CD4-positive, CD25-positive, alpha-beta regulatory T cell (primary cell): ENCODE data around the gene MIEF1. TPM values are rescaled to one million over a fixed set of nuclear protein-coding genes. Genes with fewer than 3 reads are reported as not detected.

ENCODE experiments used
- ATAC-seq, 2 donors: fragments of 150-1000 bp; cut with Tn5 transposase; one replicate each; pipeline ENCODE4 v1.10.0; 2021; ENCODE audit warnings: low read depth in 2 of 2, moderate number of reproducible peaks in 2 of 2, moderate library complexity in 1 of 2
- DNase-seq, 3 donors: peaks; one replicate each; pipeline versions ENCODE4 v3.0.0 to v3.0.0-alpha.2; 2012 to 2022; ENCODE audit warnings: mixed read lengths in 1 of 3
- H3K27ac ChIP-seq: one replicate; pipeline ENCODE4 v1.7.0; 2013; ENCODE audit warnings: mild to moderate bottlenecking, low read length; ENCODE audit not compliant: insufficient read depth, poor library complexity, severe bottlenecking
- H3K27me3 ChIP-seq: one replicate; pipeline ENCODE4 v1.7.0; 2013; ENCODE audit warnings: low read length; ENCODE audit not compliant: control insufficient read depth, insufficient read depth
- H3K36me3 ChIP-seq: one replicate; pipeline ENCODE4 v1.7.0; 2013; ENCODE audit warnings: mild to moderate bottlenecking, low read length, moderate library complexity; ENCODE audit not compliant: control insufficient read depth, insufficient read depth
- H3K4me1 ChIP-seq: 2 replicates; pipeline ENCODE4 v1.7.0; 2013; ENCODE audit warnings: mild to moderate bottlenecking, low read length; ENCODE audit not compliant: insufficient read depth, control insufficient read depth, poor library complexity, severe bottlenecking
- H3K4me3 ChIP-seq: one replicate; pipeline ENCODE4 v1.7.0; 2013; ENCODE audit warnings: low read depth, mild to moderate bottlenecking, low read length, moderate library complexity
- H3K9me3 ChIP-seq, 2 experiments: 1 replicate in 1 of 2; 2 replicates in 1 of 2; pipeline ENCODE4 v1.7.0; 2013; ENCODE audit warnings: low read length in 2 of 2, mild to moderate bottlenecking in 1 of 2, moderate library complexity in 1 of 2; ENCODE audit not compliant: control insufficient read depth in 2 of 2
- H3K27ac Mint-ChIP-seq, 3 donors: one replicate each; pipeline ENCODE4 v1.8.0; 2020 to 2022; ENCODE audit warnings: mild to moderate bottlenecking in 3 of 3, mixed read lengths in 3 of 3, moderate library complexity in 2 of 3
- H3K27me3 Mint-ChIP-seq: one replicate; pipeline ENCODE4 v1.8.0; 2022; ENCODE audit warnings: mild to moderate bottlenecking, mixed read lengths
- H3K36me3 Mint-ChIP-seq: one replicate; pipeline ENCODE4 v1.8.0; 2020; ENCODE audit warnings: mixed read lengths
- H3K4me1 Mint-ChIP-seq, 4 donors: one replicate each; pipeline ENCODE4 v1.8.0; 2020 to 2022; ENCODE audit warnings: mixed read lengths in 4 of 4, mild to moderate bottlenecking in 1 of 4
- H3K4me3 Mint-ChIP-seq, 4 donors: one replicate each; pipeline ENCODE4 v1.8.0; 2020 to 2022; ENCODE audit warnings: mild to moderate bottlenecking in 4 of 4, mixed read lengths in 4 of 4, moderate library complexity in 3 of 4
- H3K9me3 Mint-ChIP-seq, 7 donors: one replicate each; pipeline ENCODE4 v1.8.0; 2020 to 2022; ENCODE audit warnings: mixed read lengths in 7 of 7, mild to moderate bottlenecking in 3 of 7, moderate library complexity in 2 of 7
- polyA plus RNA-seq, 4 donors: library from polyadenylated mRNA; unstranded; fragments of 300-500 nt; fragmentation: Illumina TruSeq; gene quantifications; one replicate each; pipeline ENCODE4 v1.2.3, GENCODE V29; 2021
- total RNA-seq: library from RNA; stranded (reverse); gene quantifications from one replicate; pipeline ENCODE4 v1.2.3, GENCODE V29; 2022

The MIEF1 gene
- total RNA-seq: 16.0 TPM
- 10 to 100 TPM; 24.0 to 39.8 (median 29.8) TPM for polyA plus RNA-seq

- peaks cover 32% of the 10 kb centered on the region for H3K36me3 ChIP-seq
- Mint-ChIP-seq H3K36me3 (peaks cover 22% of the 10 kb centered on the region), H3K4me3 (peak within 1 kb of the TSS; percentile 88 to 99 (median 96)), H3K27me3 (no peaks in the 10 kb centered on the region), H3K4me1 (peaks cover 0 to 46% (median 31%) of the 10 kb centered on the region in 4 donors), H3K9me3 (peaks cover 0 to 2% (median 0%) of the 10 kb centered on the region in 7 donors), H3K27ac (peak within 1 kb of the TSS; percentile 91 to 99 (median 96))
- ATAC-seq: peak; percentile 95 to 96
- H3K27me3 ChIP-seq: no peaks in the 10 kb centered on the region
- DNase-seq: peak; percentile 78 to 96 (median 84)
- H3K27ac ChIP-seq: peak within 1 kb of the TSS; percentile 71
- H3K4me1 ChIP-seq: peaks cover 35% of the 10 kb centered on the region
- peak within 1 kb of the TSS; percentile 90 for H3K4me3 ChIP-seq
- no peaks in the 10 kb centered on the region for H3K9me3 ChIP-seq
These were observed at the start of gene MIEF1 for GRCh38 chr22:39502109-39502788. Gene MIEF1, plus strand, starts transcription at chr22:39502290. Its CDS starts 9,005 bp downstream, at chr22:39511295.

GRCh38 chr22:39452740-39453040, 49.4 kb upstream of the MIEF1 start:
- H3K36me3 Mint-ChIP-seq: no peaks in the 10 kb centered on the region
- peaks cover 0 to 13% (median 5%) of the 10 kb centered on the region in 4 donors for H3K4me1 Mint-ChIP-seq
- DNase-seq: no peak
- Histone ChIP-seq H3K27me3 (no peaks in the 10 kb centered on the region), H3K4me1 (no peaks in the 10 kb centered on the region), H3K36me3 (no peaks in the 10 kb centered on the region), H3K27ac (no peak overlapping the region), H3K9me3 (no peaks in the 10 kb centered on the region), H3K4me3 (no peak overlapping the region)
- H3K27ac Mint-ChIP-seq: no peak overlapping the region
- H3K4me3 Mint-ChIP-seq: no peak overlapping the region
- H3K27me3 Mint-ChIP-seq: peaks cover 28% of the 10 kb centered on the region
- peaks cover 0 to 2% (median 0%) of the 10 kb centered on the region in 7 donors for H3K9me3 Mint-ChIP-seq
- ATAC-seq: no peak

GRCh38 chr22:39453765-39454378, 48.2 kb upstream of the MIEF1 start:
- Mint-ChIP-seq H3K27ac (no peak overlapping the region), H3K4me1 (peaks cover 0 to 20% (median 5%) of the 10 kb centered on the region in 4 donors), H3K27me3 (peaks cover 34% of the 10 kb centered on the region), H3K4me3 (peak overlapping the region in 1 of 4 donors; percentile 54), H3K9me3 (peaks cover 0 to 6% (median 0%) of the 10 kb centered on the region in 7 donors), H3K36me3 (no peaks in the 10 kb centered on the region)
- Histone ChIP-seq H3K9me3 (no peaks in the 10 kb centered on the region), H3K4me3 (no peak overlapping the region), H3K27me3 (no peaks in the 10 kb centered on the region), H3K27ac (no peak overlapping the region), H3K36me3 (no peaks in the 10 kb centered on the region), H3K4me1 (peaks cover 7% of the 10 kb centered on the region)
- DNase-seq (no peak), ATAC-seq (no peak)

- H3K4me1 Mint-ChIP-seq: peaks cover 0 to 20% (median 5%) of the 10 kb centered on the region in 4 donors
These were observed 47.7 kb upstream of the MIEF1 start for GRCh38 chr22:39454385-39454871.

GRCh38 chr22:39456522-39457197, 45.4 kb upstream of the MIEF1 start, which contains the start of gene MGAT3:
Gene MGAT3, plus strand, starts transcription at chr22:39457012. Its CDS starts 30,336 bp downstream, at chr22:39487348.
- Mint-ChIP-seq H3K27me3 (peaks cover 57% of the 10 kb centered on the region), H3K4me3 (peak within 1 kb of the TSS; percentile 20 to 76 (median 68)), H3K9me3 (peaks cover 0 to 6% (median 0%) of the 10 kb centered on the region in 7 donors), H3K36me3 (no peaks in the 10 kb centered on the region), H3K27ac (peak within 1 kb of the TSS in 1 of 3 donors; percentile 60), H3K4me1 (peaks cover 0 to 20% (median 5%) of the 10 kb centered on the region in 4 donors)
- Histone ChIP-seq H3K4me1 (peaks cover 7% of the 10 kb centered on the region), H3K27me3 (no peaks in the 10 kb centered on the region), H3K4me3 (no peak within 1 kb of the TSS), H3K27ac (no peak within 1 kb of the TSS), H3K36me3 (no peaks in the 10 kb centered on the region), H3K9me3 (no peaks in the 10 kb centered on the region)
- DNase-seq (no peak), ATAC-seq (no peak)

More at GRCh38 chr22:39454385-39454871, 47.7 kb upstream of the MIEF1 start:
- Mint-ChIP-seq H3K36me3 (no peaks in the 10 kb centered on the region), H3K27ac (no peak overlapping the region), H3K27me3 (peaks cover 40% of the 10 kb centered on the region), H3K4me3 (peak overlapping the region in 1 of 4 donors; percentile 52), H3K9me3 (peaks cover 0 to 6% (median 0%) of the 10 kb centered on the region in 7 donors)
- no peaks in the 10 kb centered on the region for H3K27me3 ChIP-seq
- H3K4me1 ChIP-seq: peaks cover 7% of the 10 kb centered on the region
- no peak overlapping the region for H3K27ac ChIP-seq
- no peaks in the 10 kb centered on the region for H3K36me3 ChIP-seq
- no peaks in the 10 kb centered on the region for H3K9me3 ChIP-seq
- ATAC-seq: no peak
- no peak overlapping the region for H3K4me3 ChIP-seq
- no peak for DNase-seq

- Mint-ChIP-seq H3K36me3 (no peaks in the 10 kb centered on the region), H3K9me3 (peaks cover 0 to 6% (median 0%) of the 10 kb centered on the region in 7 donors), H3K27ac (no peak overlapping the region), H3K4me1 (peaks cover 0 to 19% (median 5%) of the 10 kb centered on the region in 4 donors), H3K4me3 (no peak overlapping the region), H3K27me3 (peaks cover 53% of the 10 kb centered on the region)
- DNase-seq (no peak), ATAC-seq (no peak)
- Histone ChIP-seq H3K27me3 (no peaks in the 10 kb centered on the region), H3K9me3 (no peaks in the 10 kb centered on the region), H3K36me3 (no peaks in the 10 kb centered on the region), H3K4me3 (no peak overlapping the region), H3K27ac (no peak overlapping the region), H3K4me1 (peaks cover 7% of the 10 kb centered on the region)
These were observed 44.9 kb upstream of the MIEF1 start for GRCh38 chr22:39457198-39457555.

- Mint-ChIP-seq H3K9me3 (peaks cover 0 to 6% (median 0%) of the 10 kb centered on the region in 7 donors), H3K27me3 (peaks cover 52% of the 10 kb centered on the region), H3K4me3 (peak overlapping the region in 1 of 4 donors; percentile 41), H3K36me3 (no peaks in the 10 kb centered on the region), H3K4me1 (peaks cover 0 to 18% (median 5%) of the 10 kb centered on the region in 4 donors), H3K27ac (no peak overlapping the region)
- ATAC-seq (no peak), DNase-seq (no peak)
- Histone ChIP-seq H3K9me3 (no peaks in the 10 kb centered on the region), H3K36me3 (no peaks in the 10 kb centered on the region), H3K4me1 (peaks cover 7% of the 10 kb centered on the region), H3K4me3 (no peak overlapping the region), H3K27me3 (no peaks in the 10 kb centered on the region), H3K27ac (no peak overlapping the region)
These were observed 44.3 kb upstream of the MIEF1 start for GRCh38 chr22:39457556-39458443.
